EH (cell line): ENCODE data around the gene AMT.
A peak's percentile ranks its signal among the peaks of the same experiment; 100 is the strongest.

Source experiments
- DNase-seq: peaks from one replicate; pipeline ENCODE4 v3.0.0-alpha.2; 2015; ENCODE audit warnings: low read depth

Gene AMT

GRCh38 chr3:49388289-49388820 lies 33.9 kb downstream of the AMT start:
- no peak for DNase-seq

GRCh38 chr3:49387721-49388120 lies 34.6 kb downstream of the AMT start:
- DNase-seq: peak; percentile 23

GRCh38 chr3:49386056-49386756 lies 36.1 kb downstream of the AMT start:
- DNase-seq: no peak

GRCh38 chr3:49385617-49386016 lies 36.7 kb downstream of the AMT start:
- DNase-seq: no peak

- no peak for DNase-seq
Measured at GRCh38 chr3:49383387-49383786, 38.9 kb downstream of the AMT start.

- peak; percentile 97 for DNase-seq
Measured at GRCh38 chr3:49378249-49378895, 43.9 kb downstream of the AMT start.

GRCh38 chr3:49377483-49377882 lies 44.8 kb downstream of the AMT start:
- peak; percentile 70 for DNase-seq

GRCh38 chr3:49371946-49372345 lies 50.3 kb downstream of the AMT start:
- DNase-seq: no peak

- DNase-seq: no peak
Measured at GRCh38 chr3:49370585-49371290, 51.5 kb downstream of the AMT start.
